ENCODE data around the gene IGSF22. TPM values are rescaled to one million over a fixed set of nuclear protein-coding genes. Genes with fewer than 3 reads are reported as not detected.

IGSF22 gene
- total RNA-seq = 0.46 TPM

GRCh38 chr11:18726040-18726439 is at the start of gene IGSF22:
Gene IGSF22 (minus strand): TSS chr11:18726188. CDS start chr11:18724236, 1,952 bp downstream.

GRCh38 chr11:18698341-18699268 is 27.4 kb downstream of the IGSF22 start, which contains the start of gene TMEM86A:
Gene TMEM86A (plus strand): TSS chr11:18698779. CDS start chr11:18698887, 108 bp downstream.

Other genes with a start within 250 kb of the IGSF22 start
- gene TSG101, start 199.2 kb downstream of the IGSF22 start, total RNA-seq = 84.7 TPM
- gene UEVLD, start 137.5 kb downstream of the IGSF22 start, total RNA-seq = 20.1 TPM
- 1.2 TPM for gene MISFA, start 126.4 kb downstream of the IGSF22 start, total RNA-seq
- gene SPTY2D1, start 91.8 kb downstream of the IGSF22 start, total RNA-seq = 11.8 TPM
- gene TMEM86A, start 27.4 kb downstream of the IGSF22 start, total RNA-seq = 6.7 TPM
- 43.4 TPM for gene PTPN5, start 65.6 kb upstream of the IGSF22 start, total RNA-seq
- not detected for gene MRGPRX1, start 213.2 kb upstream of the IGSF22 start, total RNA-seq